ENCODE measurements around the gene CASTOR1.

The CASTOR1 gene

GRCh38 chr22:30318799-30319419 is 29.6 kb upstream of the CASTOR1 start:
- no peak for FAIRE-seq

- no peak for FAIRE-seq
Observed at GRCh38 chr22:30317778-30318177, 28.5 kb upstream of the CASTOR1 start.

GRCh38 chr22:30315962-30316576 is 26.8 kb upstream of the CASTOR1 start:
- FAIRE-seq, result no peak

- no peak for FAIRE-seq
Observed at GRCh38 chr22:30314915-30315314, 25.6 kb upstream of the CASTOR1 start.

GRCh38 chr22:30313527-30314363 is 24.4 kb upstream of the CASTOR1 start:
- no peak for FAIRE-seq

GRCh38 chr22:30312053-30312452 is 22.7 kb upstream of the CASTOR1 start:
- no peak for FAIRE-seq

GRCh38 chr22:30310881-30311771 is 21.8 kb upstream of the CASTOR1 start:
- no peak for FAIRE-seq

GRCh38 chr22:30309951-30310741 is 20.8 kb upstream of the CASTOR1 start:
- no peak for FAIRE-seq

GRCh38 chr22:30308518-30309230 is 19.4 kb upstream of the CASTOR1 start:
- no peak for FAIRE-seq

- no peak for FAIRE-seq
Observed at GRCh38 chr22:30308093-30308492, 18.8 kb upstream of the CASTOR1 start.

GRCh38 chr22:30307041-30307574 is 17.8 kb upstream of the CASTOR1 start:
- FAIRE-seq, result no peak

- no peak for FAIRE-seq
Observed at GRCh38 chr22:30306627-30307011, 17.3 kb upstream of the CASTOR1 start.

GRCh38 chr22:30305906-30306626 is 16.8 kb upstream of the CASTOR1 start:
- FAIRE-seq, result no peak

- FAIRE-seq, result no peak
Observed at GRCh38 chr22:30305519-30305905, 16.2 kb upstream of the CASTOR1 start.

GRCh38 chr22:30304495-30305244 is 15.4 kb upstream of the CASTOR1 start:
- no peak for FAIRE-seq

- FAIRE-seq, result no peak
Observed at GRCh38 chr22:30302810-30303138, 13.5 kb upstream of the CASTOR1 start.

GRCh38 chr22:30301995-30302809 is 12.9 kb upstream of the CASTOR1 start:
- FAIRE-seq, result no peak

- FAIRE-seq, result no peak
Observed at GRCh38 chr22:30299322-30299721, 10.0 kb upstream of the CASTOR1 start.
